GM19240 (cell line): ENCODE results near the gene THPO.

Source experiments
- DNase-seq: peaks from one replicate; pipeline ENCODE4 v3.0.0; 2011; ENCODE audit warnings: low spot score; ENCODE audit not compliant: insufficient read length

THPO gene

DNA sequence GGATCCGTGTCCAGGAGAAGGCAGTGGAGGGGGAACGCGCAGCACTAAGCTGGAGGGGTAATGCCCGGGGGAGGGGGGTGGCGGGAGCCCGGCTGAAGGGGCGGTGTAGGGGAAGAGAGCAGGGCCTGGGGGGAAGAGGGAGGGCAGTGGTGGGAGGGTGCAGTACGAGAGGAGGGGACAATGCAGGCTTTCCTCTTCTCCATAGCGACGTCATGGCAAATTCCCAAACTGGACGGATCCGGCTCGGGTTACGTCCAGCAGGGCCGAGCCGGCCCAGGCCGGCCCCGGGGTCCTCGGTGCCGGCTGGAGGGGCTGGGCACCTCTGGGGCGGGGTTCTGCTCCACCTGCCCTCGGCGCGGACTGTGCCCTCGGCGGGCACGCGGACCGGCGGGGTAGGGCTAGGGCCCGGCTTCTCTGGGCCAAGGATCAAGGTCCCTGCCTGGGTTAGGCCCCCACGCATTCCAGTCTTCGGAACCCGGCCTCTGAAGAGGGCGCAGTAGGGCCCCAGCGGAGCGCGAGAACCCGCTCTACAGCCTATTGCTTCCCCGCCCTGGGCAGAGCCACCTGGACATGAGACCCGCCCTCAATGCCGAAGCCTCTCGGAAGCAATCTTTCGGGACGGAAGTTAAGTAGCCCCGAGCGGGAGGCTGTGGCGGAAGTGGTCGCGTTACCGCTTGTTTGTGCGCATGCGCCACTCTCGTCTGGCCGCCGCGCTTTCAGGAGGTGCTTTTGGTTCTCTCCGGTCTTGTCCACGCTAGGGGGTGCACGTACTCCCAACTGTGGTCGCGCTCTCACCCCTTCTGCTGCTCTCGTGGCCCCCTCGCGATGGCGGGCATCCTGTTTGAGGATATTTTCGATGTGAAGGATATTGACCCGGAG, 15.1 kb downstream of the THPO start:
- DNase-seq, result peak; percentile 93

DNA sequence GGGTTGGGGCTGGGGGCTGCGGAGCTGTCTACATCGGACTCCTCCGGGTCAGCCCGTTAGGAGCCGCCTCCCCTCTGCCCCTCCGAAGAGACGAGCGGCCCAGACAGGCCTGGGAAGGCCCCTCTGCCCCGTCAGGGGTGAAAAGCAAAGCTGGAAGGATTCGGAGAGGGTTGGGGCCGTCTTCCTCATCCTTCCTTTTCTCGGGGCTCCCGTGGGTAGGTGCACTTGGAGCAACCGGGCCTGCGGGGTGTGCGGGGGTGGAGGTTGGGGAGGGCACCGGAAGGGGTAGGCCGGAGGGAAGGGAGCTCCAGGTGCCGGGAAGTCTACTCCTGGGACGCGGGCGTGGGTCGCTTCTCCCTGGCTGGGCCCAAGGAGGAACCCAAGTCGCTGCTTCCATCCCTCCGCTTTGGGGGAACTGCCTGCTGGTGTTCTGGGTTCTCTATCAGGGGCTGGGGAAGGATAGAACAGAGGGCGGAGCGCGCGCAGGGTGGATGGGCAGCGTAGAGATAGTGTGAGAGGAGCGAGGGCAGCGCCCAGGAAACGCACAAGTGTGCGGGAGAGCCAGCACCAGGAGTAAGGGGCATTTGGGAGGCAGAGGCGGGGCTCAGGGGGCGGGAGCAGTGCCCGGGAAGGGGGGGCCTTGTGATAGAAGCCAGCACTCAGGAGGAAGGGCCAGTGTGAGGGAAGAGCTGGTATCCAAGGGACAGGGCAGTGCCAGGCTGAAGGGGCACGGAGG, 15.9 kb downstream of the THPO start:
- DNase-seq, result no peak

DNA sequence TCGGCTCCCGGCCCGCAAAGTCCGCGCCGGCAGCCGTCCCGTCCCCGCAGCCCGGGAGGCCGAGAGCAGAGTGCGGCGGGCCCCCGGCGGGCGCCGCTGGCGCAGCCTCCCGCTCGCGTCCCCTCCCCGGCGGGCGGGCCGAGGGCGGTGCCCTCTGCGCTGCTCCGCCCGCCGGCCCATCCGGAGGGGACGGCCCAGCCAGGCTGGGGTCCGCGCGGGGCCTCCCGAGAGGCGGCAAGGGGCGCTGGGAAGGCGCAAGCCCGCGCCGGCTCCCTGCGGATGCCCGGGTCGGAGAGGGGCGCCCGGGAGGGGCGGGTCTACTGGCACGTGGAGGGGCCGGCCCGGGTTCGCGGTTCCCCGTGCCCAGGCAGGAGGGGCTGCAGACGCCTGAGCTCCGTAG, 16.5 kb downstream of the THPO start, which contains the start of the genes CLCN2 and POLR2H:
CLCN2 (minus strand) TSS at position 74 of the 400 bp plus-strand sequence. CDS start 126 bp downstream, outside the sequence.
POLR2H (plus strand) TSS at position 179 of the 400 bp plus-strand sequence. CDS start 1,783 bp downstream, outside the sequence.
- no peak for DNase-seq

DNA sequence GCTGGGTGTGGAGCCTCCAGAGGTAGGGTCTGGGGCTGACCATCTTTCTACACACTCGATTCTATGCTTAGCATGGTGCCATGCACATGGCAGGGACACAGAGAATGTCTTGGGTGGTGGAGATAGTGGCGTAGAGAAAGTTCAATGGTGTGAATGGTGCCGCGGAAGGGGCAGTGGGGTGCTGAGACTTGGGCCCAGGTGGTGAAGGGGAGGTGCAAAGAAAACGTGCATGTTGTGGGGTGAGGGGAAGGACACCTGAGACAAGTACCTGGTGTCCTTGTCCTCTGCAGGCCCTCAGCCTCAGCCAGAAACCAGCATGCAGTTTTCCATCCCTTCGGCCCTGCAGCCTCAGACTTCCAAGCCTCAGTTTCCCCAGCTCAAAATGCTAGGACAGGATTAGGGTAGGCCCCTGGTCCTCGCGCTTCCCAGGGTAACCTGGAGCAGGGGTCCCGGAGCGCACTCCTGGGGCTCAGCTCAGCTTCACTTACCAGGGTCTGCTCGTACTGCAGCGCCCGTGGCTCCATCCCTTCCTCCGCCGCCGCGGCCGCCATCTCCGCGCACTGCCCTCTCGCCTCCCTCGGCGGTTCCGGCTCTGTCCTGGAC, 17.0 kb downstream of the THPO start:
- DNase-seq, result no peak

DNA sequence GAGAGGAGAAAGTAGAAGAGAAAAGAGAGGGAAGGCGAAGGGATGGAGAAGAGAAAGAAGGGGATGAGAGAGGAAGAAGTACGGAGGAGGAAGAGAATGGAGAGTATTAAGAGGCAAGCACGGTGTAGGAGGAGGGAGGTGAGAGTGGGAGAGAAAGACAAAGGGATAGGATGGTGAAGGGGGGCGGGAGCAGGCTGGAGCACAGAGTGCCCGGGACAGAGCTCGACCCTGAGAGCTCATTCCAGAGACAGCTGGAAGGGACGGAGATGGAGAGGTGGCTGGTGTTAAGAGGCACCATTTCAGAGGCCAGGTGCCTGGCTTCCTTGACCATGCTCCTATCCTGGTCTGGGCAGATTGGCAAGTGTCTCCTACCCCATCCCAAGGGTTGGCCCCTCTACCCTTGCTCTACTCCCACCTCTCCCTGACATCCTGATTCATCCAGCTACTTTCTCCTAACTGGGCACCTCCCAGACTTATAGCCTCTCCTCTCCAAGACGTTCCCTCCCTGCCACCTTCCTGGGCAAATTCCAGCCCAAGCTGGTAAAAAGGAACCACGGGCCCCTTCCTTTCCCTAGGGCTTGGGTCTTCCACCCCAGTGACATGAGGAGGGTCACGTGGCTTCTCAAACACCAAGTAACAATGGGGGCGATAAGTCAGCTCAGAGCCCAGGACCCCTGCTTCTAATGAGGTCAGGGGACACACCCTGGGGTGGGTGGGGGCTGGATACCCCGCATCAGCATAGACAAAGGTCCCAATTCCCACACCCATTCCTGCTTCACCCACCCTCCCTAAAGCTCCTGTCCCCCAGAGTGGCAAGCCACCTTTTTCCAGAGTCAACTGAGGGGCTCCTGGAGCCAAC, 17.7 kb downstream of the THPO start:
- DNase-seq, result no peak

DNA sequence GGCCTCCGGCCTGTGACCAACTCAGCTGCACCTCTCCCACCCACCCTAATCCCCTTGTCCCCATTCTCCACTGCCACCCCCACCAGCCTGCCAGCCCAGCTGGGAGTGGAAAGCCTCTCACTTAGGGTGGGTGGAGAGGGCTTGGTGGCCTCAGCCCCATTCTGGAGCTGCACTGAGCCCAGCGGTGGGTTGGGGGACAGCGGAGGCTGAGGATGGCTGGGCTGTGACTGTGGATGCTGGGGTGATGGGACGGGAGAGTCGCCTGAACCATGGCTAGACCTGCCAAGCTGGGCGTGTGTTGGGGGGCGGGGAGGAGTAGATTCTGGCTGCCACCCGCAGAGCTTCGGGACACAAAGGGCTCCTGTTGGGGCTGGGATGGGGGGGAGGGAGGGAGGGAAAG, 18.4 kb downstream of the THPO start:
- DNase-seq, result no peak

DNA sequence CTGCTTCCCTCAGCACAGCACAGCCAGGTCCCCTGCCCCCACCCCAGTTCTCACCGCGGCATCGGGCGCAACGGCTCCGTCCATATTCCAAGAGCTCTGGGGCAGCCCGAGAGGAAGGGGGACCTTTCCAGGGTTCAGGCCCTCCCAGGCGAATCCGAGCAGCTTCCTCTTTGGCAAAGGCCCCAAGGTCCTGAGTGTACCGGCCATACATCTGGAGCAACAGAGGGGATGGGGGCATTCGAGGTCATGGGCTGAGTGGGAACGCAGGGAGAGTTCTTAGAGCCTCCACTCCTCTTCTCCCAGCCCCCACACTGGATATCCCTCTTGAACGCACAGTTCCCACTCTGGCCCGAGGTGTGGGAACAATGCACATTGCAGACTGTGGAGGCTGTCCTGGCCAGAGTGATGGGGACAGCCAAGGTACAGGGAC, 19.1 kb downstream of the THPO start:
- no peak for DNase-seq

DNA sequence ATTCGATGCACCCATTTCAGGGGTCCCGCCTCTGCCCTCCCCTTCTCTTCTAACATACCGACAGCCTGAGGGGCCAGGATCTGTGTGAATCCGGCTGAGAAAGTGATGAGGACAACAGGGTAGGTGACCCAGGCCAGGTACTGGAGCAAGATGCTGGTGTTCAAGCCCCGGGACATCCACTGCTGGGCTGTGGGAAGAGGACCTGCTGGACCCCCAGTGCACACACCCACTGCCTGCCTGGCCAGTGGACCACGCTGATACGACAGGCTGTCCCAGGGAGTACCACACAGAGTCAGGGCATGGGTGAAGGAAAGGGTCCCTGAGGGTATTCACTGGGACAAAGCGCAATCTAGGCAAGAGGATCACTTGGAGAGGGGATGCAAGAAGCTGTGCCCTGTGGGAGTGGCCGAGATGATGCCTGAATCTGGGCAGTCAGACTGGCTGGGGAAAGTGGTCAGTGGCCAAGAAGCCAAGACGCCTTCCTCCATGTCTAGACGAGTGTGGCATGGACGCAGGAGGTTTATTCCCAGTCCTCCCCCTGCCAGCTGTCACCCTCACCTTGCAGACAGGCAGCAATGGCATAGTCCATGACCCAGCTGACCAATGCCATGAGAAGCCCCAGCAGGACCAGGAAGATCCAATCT, 19.8 kb downstream of the THPO start:
- no peak for DNase-seq

DNA sequence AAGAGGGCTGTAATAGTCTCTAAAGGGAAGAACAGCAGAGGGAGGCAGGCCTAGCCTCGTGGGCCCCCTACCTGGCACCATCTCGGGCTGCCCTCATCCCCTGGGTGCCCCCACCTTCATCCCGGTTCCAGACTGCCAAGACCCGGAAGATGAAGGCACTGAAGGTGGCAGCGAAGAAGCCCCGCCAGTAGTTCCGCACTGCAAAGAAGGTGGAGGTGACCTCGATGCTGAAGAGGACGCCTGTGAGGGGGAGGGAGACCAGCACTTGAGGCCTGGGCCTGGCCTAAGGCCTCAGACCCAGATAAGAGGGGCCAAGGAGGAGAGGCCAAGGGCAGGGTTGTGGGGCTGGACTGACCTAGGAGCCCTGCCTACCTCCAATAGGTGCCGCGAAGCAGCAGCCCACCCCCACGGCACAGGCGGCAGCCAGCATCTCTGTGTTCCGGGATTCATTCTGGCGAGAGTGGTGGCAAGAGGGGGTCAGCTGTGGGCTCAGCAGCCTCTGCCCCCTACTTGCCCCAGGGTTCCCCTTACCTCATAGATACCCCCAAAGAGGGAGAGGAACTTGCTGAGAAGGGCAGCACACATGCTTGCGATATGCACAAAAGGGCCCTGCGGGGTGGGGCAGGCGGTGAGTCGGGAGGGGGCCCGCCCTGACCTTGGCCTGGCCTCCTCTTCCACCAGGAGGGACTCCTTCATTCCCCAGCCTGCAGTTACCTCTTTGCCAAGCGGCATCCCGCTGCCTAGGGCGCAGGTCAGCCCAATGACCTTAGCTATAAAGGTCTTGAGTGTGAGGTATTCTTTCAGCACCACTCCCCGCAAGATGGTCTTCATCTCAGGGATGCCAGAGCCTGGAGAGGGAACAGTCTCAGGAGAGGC, 20.5 kb downstream of the THPO start:
- DNase-seq, result no peak

DNA sequence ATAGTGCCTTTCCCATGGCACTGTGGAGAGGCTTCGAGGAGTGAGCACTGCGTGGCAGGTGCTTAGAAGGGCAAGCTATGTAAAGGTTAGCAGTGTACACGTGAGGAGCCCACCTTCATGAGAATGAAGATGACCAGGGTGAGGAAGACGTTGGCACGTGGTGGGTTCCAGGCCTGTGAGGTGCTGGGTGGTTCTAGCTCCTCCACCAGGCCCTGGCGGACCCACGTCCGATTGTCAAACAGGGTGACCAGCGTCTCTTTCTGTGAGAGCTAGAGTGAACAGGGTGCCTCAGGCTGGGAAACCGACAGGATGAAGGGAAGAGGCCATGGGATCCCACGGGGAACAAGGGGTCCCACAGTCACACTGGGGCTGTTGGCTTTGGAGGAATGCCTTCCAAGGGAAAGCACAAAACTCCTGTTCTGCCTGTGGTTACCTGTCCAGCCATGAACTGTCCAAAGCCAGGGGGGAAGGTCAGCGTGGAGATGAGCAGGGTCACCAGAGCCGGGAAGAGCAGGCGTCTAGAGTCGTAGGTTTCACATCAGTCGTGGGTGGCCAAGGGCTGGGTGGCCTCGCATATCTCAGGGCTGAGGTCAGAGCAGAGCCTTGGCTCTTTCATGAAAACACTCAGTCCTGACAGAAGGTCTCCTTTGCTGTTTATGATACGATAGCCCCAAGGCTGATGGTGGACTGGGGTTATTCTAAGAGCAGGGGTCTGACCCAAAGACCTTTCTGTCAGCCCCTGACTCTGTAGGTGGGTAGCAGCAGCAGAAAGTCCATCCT, 22.6 kb downstream of the THPO start:
- DNase-seq, result no peak

DNA sequence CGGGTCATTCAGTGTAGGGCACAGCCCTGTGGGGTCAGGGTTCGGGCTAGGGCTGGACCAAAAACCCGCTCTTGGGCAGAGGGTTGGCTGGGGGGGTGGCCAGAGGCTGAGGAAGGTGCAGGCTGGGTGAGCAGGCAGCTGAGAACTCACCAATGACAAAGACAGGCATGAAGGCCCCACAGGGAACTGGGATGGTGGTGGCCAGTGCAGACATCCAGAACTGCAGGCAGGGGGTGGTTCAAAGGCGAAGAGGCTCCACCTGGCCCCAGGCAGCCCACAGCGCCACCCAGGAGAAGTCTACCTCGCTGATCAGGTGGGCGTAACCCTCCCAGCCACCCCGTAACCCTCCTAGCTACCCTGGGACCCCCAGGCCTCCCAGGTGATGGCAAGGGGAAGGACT, 23.3 kb downstream of the THPO start:
- no peak for DNase-seq

DNA sequence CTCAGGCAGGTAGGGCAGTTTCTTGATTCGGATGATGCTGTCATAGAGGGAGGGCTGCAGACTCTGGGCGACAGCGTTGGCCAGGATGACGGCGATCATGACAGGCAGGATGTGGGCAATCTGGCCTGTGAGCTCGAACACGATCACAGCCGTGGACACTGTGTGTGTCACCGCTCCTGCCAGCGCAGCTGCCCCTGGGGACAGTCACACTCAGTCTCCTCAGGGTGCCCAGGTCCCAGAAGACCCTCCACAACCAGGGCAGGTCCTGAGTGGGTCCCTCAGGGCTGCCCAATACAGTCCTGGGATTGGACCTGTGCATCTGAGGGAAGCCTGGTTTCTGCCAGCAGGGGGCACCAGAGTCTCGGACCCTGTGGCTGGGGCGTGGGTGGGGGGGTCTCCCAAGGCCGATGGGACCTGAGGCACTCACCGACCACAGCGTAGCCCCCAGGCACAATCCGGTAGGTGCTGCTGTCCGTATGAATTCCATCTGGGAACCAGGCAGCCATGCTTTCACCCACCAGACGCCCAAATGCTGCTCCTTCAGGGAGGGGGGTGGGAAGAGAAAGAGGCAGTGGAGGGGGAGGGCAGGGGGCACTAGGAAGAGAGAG, 23.8 kb downstream of the THPO start:
- DNase-seq, result no peak

DNA sequence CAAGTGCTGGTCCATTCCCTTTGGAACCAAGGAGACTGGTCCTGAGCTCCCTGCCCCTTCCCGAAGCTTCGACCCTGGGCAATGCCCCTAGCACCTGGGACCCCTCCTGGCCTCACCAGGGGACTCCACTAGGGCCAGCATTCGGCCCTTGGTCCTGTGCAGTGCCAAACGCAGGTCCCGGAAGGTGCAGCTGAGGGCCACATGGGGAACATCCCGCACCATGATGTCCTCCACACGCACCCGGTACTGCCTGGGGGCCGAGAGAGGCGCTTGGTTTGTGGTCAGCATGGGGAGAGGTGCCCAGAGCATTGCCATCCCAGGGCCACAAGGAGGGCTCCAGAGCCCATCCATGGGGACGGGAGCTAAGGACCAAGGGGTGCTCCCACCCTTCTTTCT, 24.5 kb downstream of the THPO start:
- DNase-seq, result no peak

DNA sequence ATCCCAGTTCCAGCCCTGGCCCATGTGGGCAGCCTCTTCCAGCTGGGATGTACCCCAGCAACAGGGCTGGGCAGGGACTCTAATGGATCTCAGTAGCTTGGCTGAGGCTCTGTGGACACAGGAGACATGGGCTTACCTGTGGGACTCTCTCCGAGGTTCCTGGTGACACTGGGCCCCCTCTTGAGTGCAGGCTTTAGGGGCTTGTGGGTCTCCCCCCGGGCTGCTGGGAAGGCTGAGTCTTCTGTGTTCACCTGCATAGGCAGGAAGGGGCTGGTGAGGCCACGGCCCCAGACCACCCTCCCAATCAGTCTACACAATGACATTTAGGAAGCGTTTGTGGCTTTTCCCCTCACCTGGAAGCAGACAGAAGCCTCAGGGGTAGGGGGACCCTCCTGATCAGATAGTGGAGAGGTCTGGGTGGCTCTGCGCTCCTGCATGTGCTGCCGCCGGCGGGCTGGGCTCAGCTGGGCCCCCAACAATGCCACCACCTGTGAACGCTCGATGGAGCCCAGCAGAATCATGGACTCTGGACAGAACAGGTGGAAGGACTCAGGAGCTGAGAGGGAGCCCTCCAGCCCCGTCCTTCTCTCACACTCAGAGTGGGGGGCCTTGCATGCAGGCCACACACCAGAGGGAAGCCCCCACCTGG, 25.0 kb downstream of the THPO start:
- DNase-seq, result no peak

DNA sequence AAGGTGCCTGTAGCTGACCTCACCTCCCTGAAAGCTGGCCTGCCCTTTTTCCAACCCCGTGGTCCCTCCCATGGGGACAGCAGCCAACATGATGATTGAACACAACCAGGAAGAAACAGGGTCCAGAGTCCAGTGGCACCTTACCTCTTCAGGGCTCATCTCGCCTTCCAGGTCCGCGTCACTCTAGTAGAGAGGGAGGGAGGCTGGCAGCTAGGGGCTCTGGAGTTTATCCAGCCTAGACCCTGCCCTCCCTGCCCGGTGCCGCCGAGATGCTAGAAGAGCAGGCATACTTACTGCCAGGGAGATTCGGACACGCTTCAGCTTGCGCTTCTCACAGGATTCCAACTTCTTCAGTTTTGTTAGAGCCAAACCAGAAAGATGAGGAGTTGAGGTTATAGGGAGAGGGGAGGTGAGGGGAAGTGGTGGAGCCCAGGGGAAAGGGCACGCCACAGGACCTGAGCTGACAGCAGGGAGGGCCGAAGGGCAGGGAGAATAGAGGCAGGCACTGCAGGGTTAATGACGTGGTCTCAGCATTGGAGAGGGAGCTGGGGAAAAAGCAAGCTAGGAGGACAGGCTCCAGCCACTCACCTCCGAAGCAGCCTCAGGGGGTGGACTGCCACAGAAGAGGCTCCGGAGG, 25.7 kb downstream of the THPO start:
- DNase-seq, result no peak

DNA sequence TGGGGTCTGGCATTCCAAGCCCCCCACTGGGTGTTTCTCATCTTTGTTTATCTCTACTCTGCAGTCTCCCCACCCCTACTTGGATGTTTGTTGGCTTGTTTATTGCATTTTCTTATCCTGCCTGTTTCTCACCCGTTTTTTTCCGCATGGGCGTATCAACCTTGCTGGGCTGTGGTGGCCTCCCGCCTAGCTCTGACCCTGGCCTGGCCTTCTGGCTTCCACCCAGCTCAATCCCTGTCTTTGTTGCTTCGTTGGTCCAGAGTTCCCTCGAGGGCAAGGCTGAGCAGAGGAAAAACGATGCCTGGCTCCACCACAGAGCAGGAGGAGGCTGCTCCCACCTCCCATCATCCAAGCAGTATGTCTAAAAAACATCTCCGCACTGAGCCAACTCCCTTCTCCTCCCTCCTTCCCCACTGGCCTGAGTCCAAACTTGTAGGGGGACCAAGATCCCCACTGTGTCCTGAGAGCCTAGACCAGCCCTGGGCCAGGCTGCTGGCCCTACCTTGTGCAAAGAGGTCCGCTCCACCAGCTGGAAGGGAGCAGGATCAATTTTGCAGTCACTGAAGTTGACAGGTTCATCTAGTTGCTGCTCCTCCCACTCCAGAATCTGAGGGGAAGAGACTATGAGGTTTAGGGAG, 26.4 kb downstream of the THPO start:
- no peak for DNase-seq

DNA sequence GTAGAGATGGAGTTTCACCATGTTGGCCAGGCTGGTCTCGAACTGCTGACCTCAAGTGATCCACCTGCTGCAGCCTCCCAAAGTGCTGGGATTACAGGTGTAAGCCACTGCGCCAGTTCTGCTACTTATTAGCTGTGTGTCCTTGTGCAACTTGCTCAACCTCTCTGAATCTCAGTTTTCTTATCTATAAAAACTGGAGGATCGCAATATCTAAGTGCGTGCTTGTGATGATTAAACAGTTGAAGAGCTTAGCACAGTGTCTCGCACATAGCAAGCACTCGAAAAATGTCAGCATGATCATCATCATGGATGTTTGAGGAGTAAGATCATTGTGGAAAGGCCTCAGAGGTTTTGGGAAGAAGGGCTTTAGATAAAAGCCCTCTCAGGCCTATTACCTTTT, 27.4 kb downstream of the THPO start:
- DNase-seq, result no peak
